Small intestine (tissue), 7 donors: ENCODE measurements around the gene C19orf25. TPM values are rescaled to one million over a fixed set of nuclear protein-coding genes. Genes with fewer than 3 reads are reported as not detected.
"Not testable (repeated sequence)": the region's sequence is repeated elsewhere in the genome, so short reads cannot be mapped to it uniquely, and the experiment has no call there.

Experiments used
- DNase-seq, 2 donors: peaks; one replicate each; pipeline versions ENCODE4 v3.0.0 to v3.0.0-alpha.2; 2013
- FAIRE-seq: peaks from 2 replicates; lab custom pipeline; 2012; peaks lifted over from hg19 to GRCh38; lab: Jason Lieb, UNC
- H3K27ac ChIP-seq, 3 donors: one replicate each; pipeline ENCODE4 v1.5.1; 2013; ENCODE audit warnings: low read length in 2 of 3, mild to moderate bottlenecking in 2 of 3, control low read depth in 1 of 3, inconsistent platforms in 1 of 3, low read depth in 1 of 3, moderate library complexity in 1 of 3
- H3K27me3 ChIP-seq, 3 donors: one replicate each; pipeline ENCODE4 v1.6.1; 2013; ENCODE audit warnings: low read length in 3 of 3, inconsistent platforms in 1 of 3; ENCODE audit not compliant: control insufficient read depth in 3 of 3, insufficient read depth in 3 of 3
- H3K36me3 ChIP-seq, 3 donors: one replicate each; pipeline ENCODE4 v1.6.1; 2013; ENCODE audit warnings: low read length in 3 of 3, inconsistent platforms in 1 of 3, low read depth in 1 of 3, mild to moderate bottlenecking in 1 of 3, moderate library complexity in 1 of 3; ENCODE audit not compliant: control insufficient read depth in 3 of 3, insufficient read depth in 2 of 3
- H3K4me1 ChIP-seq, 3 donors: one replicate each; pipeline ENCODE4 v1.6.1; 2013; ENCODE audit warnings: low read length in 2 of 3, inconsistent platforms in 1 of 3, low read depth in 1 of 3, mild to moderate bottlenecking in 1 of 3, moderate library complexity in 1 of 3; ENCODE audit not compliant: control insufficient read depth in 3 of 3, insufficient read depth in 2 of 3
- H3K4me3 ChIP-seq, 3 donors: one replicate each; pipeline ENCODE4 v1.5.1; 2013; ENCODE audit warnings: low read length in 3 of 3, control low read depth in 1 of 3, inconsistent platforms in 1 of 3, low read depth in 1 of 3, mild to moderate bottlenecking in 1 of 3, moderate library complexity in 1 of 3
- H3K9me3 ChIP-seq, 2 donors: one replicate each; pipeline ENCODE4 v1.6.1; 2013; ENCODE audit warnings: low read depth in 1 of 2, low read length in 1 of 2; ENCODE audit not compliant: control insufficient read depth in 2 of 2, insufficient read depth in 1 of 2
- WGBS, 3 donors: extraction: QIAGEN DNeasy Blood & Tissue Kit; methylation state at CpG; one replicate each; pipeline ENCODE4 v1.1.7; 2013; 5-methylcytosine and 5-hydroxymethylcytosine counted together
- polyA plus RNA-seq, 4 donors: library from polyadenylated mRNA; stranded (reverse) in 3 of 4; unstranded in 1 of 4; fragments of 200-250 nt in 3 of 4; fragments of 120-200 nt in 1 of 4; gene quantifications; one replicate each; pipeline versions ENCODE4 v1.2.1 to v1.2.3, GENCODE V29; 2013
- donor health status: healthy with polysubstance abuse.
- donor health status: control.
- donor health status: control.
- donor health status: Bipolar disorder and iron deficiency.
- donor health status: healthy.

The C19orf25 gene
- polyA plus RNA-seq, 4 donors, result 32.0 to 62.1 (median 52.8) TPM

- 82 to 85% (median 84%) methylated on average over 28 to 37 of the region's 37 CpGs for WGBS, 3 donors
- no peak for FAIRE-seq
Measured at GRCh38 chr19:1482361-1483130, 3.5 kb upstream of the C19orf25 start.

GRCh38 chr19:1481893-1482360 is 2.9 kb upstream of the C19orf25 start:
- H3K9me3 ChIP-seq, result no peaks in the 10 kb centered on the region
- no peak overlapping the region for H3K27ac ChIP-seq
- no peak for DNase-seq
- peaks cover 0 to 5% (median 0%) of the 10 kb centered on the region in 3 donors for H3K36me3 ChIP-seq
- no peak for FAIRE-seq
- peaks cover 0 to 4% (median 0%) of the 10 kb centered on the region in 3 donors for H3K4me1 ChIP-seq
- H3K4me3 ChIP-seq, result no peak overlapping the region
- 89 to 94% (median 93%) methylated on average over 27 to 36 of the region's 36 CpGs for WGBS, 3 donors
- no peaks in the 10 kb centered on the region for H3K27me3 ChIP-seq

More at GRCh38 chr19:1482361-1483130, 3.5 kb upstream of the C19orf25 start:
- Histone ChIP-seq H3K36me3 (no peaks in the 10 kb centered on the region), H3K9me3 (no peaks in the 10 kb centered on the region), H3K4me1 (peaks cover 0 to 4% (median 0%) of the 10 kb centered on the region in 3 donors), H3K4me3 (no peak overlapping the region), H3K27me3 (no peaks in the 10 kb centered on the region), H3K27ac (no peak overlapping the region)
- DNase-seq, result no peak

- no peak for FAIRE-seq
- WGBS, 3 donors, result 83 to 86% (median 84%) methylated on average over 24 to 26 of the region's 26 CpGs
Measured at GRCh38 chr19:1481224-1481892, 2.3 kb upstream of the C19orf25 start.

GRCh38 chr19:1477056-1477455 is 2.0 kb downstream of the C19orf25 start:
- peaks cover 0 to 15% (median 0%) of the 10 kb centered on the region in 3 donors for H3K27me3 ChIP-seq
- not testable (repeated sequence) for FAIRE-seq, H3K4me3 ChIP-seq, H3K9me3 ChIP-seq, H3K27ac ChIP-seq, DNase-seq
- WGBS, 3 donors, result 83 to 93% (median 89%) methylated on average over 9 of the region's 9 CpGs
- peaks cover 0 to 11% (median 0%) of the 10 kb centered on the region in 3 donors for H3K4me1 ChIP-seq
- H3K36me3 ChIP-seq, result peaks cover 0 to 38% (median 5%) of the 10 kb centered on the region in 3 donors

More at GRCh38 chr19:1481224-1481892, 2.3 kb upstream of the C19orf25 start:
- Histone ChIP-seq H3K27me3 (no peaks in the 10 kb centered on the region), H3K27ac (no peak overlapping the region), H3K4me1 (peaks cover 0 to 4% (median 0%) of the 10 kb centered on the region in 3 donors), H3K36me3 (peaks cover 0 to 9% (median under 1%) of the 10 kb centered on the region in 3 donors), H3K9me3 (no peaks in the 10 kb centered on the region), H3K4me3 (no peak overlapping the region)
- no peak for DNase-seq

- FAIRE-seq (no peak), DNase-seq (no peak)
- H3K4me1 ChIP-seq, result peaks cover 0 to 23% (median 3%) of the 10 kb centered on the region in 3 donors
Measured at GRCh38 chr19:1475751-1476437, 3.1 kb downstream of the C19orf25 start.

GRCh38 chr19:1474765-1475351 is 4.2 kb downstream of the C19orf25 start:
- no peak for FAIRE-seq
- H3K36me3 ChIP-seq, result peaks cover 0 to 38% (median 5%) of the 10 kb centered on the region in 3 donors
- peak in 1 of 2 donors; percentile 1 for DNase-seq
- peaks cover 0 to 31% (median 6%) of the 10 kb centered on the region in 3 donors for H3K4me1 ChIP-seq
- H3K9me3 ChIP-seq, result no peaks in the 10 kb centered on the region
- 90 to 93% (median 91%) methylated on average over 26 of the region's 26 CpGs for WGBS, 3 donors
- no peak overlapping the region for H3K4me3 ChIP-seq
- H3K27me3 ChIP-seq, result peaks cover 5 to 36% (median 9%) of the 10 kb centered on the region in 3 donors
- H3K27ac ChIP-seq, result no peak overlapping the region

More at GRCh38 chr19:1475751-1476437, 3.1 kb downstream of the C19orf25 start:
- Histone ChIP-seq H3K27ac (no peak overlapping the region), H3K27me3 (peaks cover 4 to 26% (median 5%) of the 10 kb centered on the region in 3 donors), H3K4me3 (no peak overlapping the region), H3K9me3 (no peaks in the 10 kb centered on the region), H3K36me3 (peaks cover 0 to 38% (median 5%) of the 10 kb centered on the region in 3 donors)
- WGBS, 3 donors, result 92 to 94% (median 93%) methylated on average over 30 to 31 of the region's 31 CpGs

- WGBS, 3 donors, result 77 to 81% (median 79%) methylated on average over 31 of the region's 31 CpGs
- DNase-seq (no peak), FAIRE-seq (no peak)
- Histone ChIP-seq H3K9me3 (no peaks in the 10 kb centered on the region), H3K27me3 (peaks cover 11 to 38% (median 12%) of the 10 kb centered on the region in 3 donors), H3K36me3 (peaks cover 0 to 38% (median 5%) of the 10 kb centered on the region in 3 donors), H3K27ac (no peak overlapping the region), H3K4me3 (no peak overlapping the region), H3K4me1 (peaks cover 0 to 30% (median 6%) of the 10 kb centered on the region in 3 donors)
Measured at GRCh38 chr19:1474011-1474764, 4.8 kb downstream of the C19orf25 start.
